Measurements from ENCODE around the gene RHBDD1.

- no peak for TF ChIP-seq CTCF (IDR thresholded peaks at IDR 0.05; ENCODE audit: extremely low read depth in 1 of 2, insufficient read depth in 1 of 2, low read depth in 1 of 2, low read length in 2 of 2)
- no peak for TF ChIP-seq POLR2A (IDR thresholded peaks at IDR 0.05; ENCODE audit: low read depth, low read length)
- no peak for TF ChIP-seq POLR2AphosphoS5 (IDR thresholded peaks at IDR 0.05; ENCODE audit: insufficient read depth, low read depth, low read length)
These were observed 77.8 kb downstream of the RHBDD1 start for GRCh38 chr2:226913641-226914040.
